Activated naive CD8-positive, alpha-beta T cell treated with anti-CD3 and anti-CD28 coated beads, Interleukin-2, amount 50 U/mL, for 16 hours (primary cell): Measurements from ENCODE around the gene CFAP54.
"Not testable (repeated sequence)": the region's sequence is repeated elsewhere in the genome, so short reads cannot be mapped to it uniquely, and the experiment has no call there.

Experiments used
- DNase-seq: peaks from one replicate; pipeline ENCODE4 v3.0.0-alpha.2; 2020; ENCODE audit warnings: low read depth, low spot score

The CFAP54 gene

DNA sequence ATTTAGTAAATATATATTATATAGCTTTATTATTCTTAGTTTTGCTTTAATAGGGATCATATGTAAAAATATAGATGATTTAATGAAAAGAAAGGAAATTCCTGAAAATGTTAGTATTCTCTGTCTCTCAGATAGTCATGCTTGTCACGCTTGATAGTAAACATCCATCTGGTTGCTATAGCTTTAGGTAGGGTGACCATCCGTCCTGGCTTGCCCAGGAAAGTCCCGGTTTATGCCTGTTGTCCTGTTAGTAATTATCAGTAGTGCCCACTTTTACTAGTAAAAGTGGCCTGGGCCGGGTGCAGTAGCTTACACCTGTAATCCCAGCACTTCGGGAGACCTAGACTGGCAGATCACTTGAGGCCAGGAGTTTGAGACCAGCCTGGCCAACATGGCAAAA is 23.8 kb downstream of the CFAP54 start:
- DNase-seq = no peak

DNA sequence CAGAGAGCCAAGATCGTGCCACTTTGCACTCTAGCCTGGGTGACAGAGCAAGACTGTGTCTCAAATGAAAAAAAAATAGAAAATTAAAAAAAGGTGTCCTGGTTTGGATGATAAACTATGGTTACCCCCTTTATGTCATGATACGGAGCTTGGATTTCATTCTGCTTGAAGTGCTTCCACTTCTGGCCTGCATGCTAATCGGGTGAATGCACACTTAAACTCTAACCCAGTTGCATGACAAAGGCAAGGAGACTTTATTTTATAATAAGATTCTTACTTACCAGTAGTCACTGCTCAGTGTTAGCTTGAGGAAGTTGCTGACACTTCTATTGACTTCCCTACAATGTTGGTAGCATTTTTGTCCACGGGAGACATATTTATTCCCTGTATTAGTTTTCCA is 24.3 kb downstream of the CFAP54 start:
- DNase-seq = no peak

DNA sequence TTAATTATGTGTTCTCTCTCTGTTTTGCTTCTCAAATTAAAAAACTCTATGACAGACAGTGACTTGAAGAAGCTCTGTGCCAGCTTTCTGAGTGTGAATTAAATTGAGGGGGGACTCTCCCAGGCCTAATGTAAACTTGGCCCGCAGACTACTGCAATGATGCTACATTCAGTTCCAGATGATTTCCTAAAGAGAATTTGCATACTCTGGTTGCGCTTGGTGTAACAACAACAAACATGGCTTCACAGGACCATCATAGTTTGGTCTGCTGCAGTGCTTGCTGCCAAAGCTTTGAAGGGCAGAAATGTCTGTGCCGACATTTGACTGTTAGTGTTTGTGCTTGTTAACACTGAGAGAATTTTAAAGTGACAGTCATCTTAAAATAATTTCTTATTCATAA is 25.0 kb downstream of the CFAP54 start:
- DNase-seq = no peak

DNA sequence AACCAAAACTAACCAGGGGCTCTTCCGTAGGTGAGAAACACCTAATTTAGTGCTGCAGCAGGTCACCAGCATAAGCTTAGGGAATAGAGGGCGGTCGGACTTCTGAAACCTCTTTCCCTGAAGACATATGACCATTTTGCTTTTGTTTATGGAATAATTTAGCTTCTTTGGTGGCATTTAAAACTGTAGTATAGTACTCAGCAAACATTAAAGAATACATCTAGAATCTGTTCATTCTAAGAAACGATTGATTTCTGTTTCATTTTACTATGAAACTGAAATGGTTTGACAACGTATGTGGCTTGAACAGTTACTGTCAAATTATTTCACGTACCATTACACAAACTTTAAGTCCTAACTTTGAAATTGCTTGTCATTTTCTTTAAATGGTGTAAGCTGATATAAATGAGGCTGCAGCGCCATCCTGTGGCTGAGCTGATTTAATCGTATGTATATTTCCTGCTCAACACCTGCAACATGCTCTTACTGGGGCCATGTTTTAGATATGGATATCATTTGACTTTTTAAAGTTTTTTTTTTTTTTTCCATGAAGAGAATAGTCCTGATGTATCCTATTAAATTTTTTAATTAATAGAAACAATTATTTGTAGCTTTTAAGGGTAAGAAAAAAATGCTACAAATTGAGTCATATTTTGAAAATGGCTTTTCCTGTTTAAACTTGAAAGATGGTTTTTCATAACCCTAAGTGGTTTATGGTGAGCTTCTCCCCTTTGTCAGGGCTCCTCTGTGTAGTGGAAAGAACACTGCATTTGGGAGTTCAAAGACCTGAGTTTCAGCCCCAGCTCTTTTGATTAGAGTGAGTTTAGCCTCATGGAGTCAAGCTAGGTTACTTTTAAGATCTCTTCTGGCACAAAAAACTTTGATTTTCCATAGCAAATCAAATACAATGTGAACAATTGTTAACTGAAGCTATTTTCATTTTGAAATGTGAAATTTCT is 27.4 kb downstream of the CFAP54 start:
- DNase-seq = peak; percentile 72

DNA sequence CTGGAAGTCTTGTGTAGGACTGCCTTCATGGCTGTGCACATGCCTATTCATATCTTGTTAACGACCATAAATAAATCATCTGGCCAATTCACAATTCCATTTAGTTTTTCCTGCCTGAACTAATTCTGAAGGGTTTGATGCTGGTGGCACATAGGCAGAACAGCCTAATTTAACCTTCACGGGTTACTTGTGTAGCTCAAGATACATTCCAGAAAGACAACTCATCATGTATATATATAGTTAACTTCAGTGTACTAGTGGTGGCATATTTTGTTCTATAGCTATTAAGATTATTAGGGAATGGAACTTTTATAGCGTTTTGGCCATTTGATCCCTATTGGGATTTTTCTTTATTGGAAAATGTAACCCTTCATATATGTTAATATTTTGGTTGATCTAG is 31.4 kb downstream of the CFAP54 start:
- no peak for DNase-seq

DNA sequence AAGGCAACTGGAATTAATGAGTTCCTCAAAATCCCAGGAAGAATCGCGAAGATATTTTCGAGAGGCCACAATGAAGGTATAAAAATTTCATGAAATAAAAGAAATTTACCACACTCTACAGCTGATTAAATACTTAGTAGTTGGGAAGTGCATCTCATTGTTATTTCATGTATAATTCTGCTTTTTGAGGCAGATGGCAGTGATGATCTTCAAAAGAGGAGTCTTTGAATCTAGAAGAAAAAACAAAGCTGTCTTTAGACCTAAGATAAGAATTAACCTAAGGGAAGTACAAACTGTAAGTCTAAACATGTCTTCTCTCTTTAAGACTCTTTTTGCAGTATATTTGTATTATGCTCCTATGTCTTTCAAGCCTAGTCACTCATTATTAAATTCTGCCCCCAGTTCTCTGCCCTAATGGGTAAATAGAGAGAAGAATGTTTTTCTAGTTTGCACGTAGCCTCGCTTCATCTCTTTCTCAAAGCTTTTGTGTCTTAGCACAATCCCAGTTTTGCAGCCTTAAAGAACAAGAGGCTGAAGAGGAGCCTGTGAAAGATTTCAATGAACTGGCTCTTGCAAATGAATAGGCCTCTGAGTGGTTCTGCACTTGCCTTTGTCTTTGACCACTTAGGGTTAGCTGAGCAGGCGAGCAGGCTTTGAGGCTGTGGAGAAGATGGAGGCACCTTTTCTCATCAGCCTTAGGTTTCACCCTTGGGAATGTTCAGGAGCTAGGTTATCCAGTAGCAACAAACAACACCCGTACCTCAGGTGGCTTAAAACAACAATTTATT is 32.7 kb downstream of the CFAP54 start:
- no peak for DNase-seq

DNA sequence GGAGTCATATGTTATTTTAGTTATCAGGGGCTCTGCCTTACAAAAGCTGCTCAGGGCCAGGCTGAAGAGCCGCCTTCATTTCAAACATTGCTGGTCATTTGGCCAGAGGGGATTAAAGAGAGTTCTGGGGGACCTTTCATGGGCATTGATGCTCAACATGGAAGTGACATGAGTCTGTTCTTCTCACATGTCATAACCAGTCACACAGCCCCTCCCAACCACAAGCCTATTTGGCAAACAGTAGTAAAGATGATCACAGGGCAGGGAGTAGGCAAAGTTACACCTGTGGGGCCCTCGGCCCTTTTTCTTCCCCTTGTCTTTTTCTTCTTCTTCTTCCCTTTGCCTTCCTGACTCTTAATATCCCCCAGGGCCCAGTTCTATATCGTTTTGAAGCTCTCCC is 33.3 kb downstream of the CFAP54 start:
- DNase-seq = no peak

DNA sequence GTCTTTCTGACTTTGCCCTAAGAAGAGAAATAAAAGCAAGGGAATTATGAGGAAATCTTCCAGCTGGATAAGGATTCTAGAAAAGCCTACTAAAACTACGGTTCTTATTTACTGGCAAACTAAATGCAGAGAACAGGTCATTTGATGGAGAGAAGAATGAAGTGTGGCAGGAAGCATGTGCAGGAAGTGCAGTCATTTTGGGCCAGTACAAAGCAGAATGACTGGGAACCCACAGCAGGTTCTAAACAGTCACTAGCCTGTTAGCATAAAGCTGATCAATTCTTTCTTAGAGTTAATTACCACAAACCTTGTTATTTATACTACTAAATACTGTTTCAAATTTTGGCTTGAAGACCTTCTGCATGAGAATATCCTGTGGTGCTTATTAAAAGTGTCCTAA is 36.7 kb downstream of the CFAP54 start:
- DNase-seq = no peak

DNA sequence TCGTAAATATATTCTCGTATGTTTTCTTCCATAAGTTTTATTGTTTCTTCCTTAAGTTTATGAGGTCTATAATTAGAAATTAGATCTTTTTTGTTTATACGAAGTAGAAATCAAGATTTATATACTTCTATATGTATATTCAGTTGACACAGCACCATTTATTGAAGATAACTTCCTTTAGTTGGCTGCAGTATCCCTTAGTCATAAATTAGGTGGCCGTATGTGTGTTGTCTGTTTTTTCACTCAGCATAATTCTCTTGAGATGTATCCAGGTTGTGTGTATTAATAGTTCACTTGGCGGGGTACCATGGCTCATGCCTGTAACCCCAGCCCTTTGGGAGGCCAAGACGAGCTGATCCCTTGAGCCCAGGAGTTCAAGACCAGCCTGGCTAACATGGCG is 40.5 kb downstream of the CFAP54 start:
- DNase-seq = no peak

DNA sequence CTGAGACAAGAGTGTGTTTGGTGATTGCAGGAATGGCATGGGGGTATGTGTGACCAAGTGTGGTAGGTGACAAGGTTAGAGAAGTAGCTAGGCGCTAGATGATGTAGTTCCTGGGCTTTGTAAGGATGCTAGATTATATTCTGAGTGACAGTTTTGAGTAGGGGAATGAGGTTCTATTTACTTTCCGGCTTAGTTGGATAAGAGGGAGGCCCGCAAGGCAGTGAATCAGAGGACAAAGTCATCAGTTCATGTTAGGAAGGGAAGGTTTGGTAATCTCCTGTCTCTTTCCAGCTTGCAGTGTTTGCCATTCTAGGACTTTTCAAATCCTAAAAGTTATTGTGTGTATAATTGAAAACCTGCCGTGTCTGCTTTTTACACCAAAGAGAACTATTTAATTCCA is 45.0 kb downstream of the CFAP54 start:
- DNase-seq = no peak

DNA sequence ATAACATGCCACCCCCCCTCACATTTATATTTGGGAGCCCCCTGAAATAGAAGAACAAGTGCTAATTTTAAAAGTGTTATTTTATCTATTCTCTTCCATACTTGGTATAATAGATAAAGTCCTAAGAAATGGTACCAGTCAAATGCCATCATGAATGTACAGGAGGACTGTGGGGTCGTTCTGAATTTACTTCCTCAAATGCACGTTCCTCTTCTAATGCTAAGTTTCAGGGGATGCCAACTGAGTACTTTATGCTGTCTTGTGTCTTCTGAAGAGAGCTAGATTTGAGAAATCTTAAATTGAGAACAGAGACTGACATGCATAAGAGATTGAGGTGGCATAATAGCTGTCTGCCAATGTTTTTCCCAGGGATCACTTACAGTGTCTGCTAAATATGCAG is 59.0 kb downstream of the CFAP54 start:
- no peak for DNase-seq

DNA sequence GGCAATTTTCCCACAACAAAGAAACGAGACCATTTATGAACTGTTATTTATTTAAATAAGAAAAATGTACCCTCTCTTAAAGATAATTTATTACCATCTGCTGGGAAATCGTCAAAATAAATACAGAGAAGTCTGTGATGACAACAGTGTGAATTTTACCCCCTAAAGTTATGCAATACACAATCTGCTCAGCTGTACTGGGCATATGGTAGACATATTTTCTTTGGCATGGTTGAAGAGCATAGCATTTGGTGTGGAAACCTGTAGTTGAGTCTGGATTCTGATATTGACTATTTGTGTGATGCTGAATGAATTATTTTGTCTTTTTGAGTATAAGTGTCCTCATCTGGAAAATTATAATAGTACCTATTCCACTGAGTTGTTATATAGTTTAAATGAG is 60.0 kb downstream of the CFAP54 start:
- DNase-seq = no peak

DNA sequence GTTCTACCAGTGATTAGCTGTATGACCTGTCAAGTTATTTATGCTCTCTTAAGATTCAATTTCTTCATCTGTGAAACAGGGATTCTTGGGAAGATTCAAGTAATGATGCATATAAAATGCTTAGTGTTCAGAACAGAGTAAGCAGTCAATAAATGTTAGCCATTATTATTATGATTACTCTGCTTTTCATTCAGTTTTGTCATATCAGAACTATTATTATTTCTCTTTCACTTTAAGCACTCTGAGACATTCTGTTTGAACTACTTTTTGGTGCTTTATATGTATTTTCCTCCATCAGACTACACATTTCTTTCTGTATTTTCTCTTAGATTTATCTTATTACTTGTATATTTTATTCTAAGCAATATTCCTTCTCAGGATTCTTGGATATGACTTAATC is 81.2 kb downstream of the CFAP54 start:
- no peak for DNase-seq

DNA sequence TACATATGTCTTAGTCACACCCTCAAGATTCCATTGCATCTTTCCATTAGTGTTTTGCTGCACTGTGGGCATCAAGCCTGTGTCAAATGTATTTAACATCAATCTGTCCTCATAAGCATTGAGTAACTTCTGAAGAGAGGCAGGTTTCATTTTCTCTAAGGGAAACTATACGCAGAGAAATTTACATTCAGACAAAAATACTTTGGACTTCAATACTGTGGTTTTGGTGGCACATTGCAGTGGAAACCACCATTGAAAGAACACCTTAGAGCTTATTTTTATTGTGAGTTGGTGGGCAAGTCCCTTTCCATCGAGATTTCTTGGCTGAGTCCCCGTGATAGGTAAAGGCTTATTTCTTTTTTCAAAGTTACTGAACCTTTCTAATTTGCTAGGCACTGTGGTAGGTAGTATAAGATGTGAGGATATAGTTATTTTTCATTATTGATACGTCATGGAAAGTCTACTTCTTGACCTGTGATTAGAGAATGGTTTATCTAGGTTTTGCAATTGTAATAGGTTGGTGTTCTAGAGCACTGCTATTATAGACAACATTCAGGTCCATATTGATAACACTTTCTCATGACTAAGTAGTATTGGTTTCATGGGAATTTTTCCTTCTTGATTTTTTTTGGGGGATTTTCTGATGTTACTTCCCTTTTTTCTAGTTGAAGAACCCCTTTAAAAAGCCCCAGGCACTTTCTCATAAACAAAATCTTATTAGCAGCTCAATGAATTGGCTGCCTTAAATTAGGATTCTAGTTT is 81.9 kb downstream of the CFAP54 start:
- DNase-seq = no peak

DNA sequence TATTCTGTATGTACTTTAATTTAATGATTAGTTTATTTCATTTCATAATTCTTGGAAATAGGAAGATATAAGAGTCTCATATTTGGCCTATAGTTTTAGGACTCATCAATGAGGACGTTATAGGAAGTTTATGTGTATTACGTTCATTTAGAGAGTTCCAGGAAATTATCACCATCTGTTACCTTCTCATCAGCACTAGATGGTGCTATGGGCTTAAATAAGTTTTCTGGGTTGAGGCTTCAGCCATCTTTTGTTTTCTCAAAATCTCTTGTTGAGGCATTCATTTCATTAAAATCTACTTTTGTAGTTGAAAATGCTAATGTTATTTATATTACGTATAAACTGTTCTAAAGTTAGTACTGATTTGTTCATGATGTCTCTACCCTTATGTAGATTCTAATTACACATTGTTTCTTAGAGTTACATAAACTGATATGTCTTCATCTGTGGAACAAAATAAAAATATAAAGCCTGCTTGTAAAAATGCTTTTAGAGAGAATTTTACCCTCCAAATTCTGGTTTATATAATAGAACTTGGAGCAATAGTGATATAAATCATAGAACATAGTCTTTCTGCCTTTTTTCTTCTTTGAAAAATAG is 89.2 kb downstream of the CFAP54 start:
- no peak for DNase-seq

DNA sequence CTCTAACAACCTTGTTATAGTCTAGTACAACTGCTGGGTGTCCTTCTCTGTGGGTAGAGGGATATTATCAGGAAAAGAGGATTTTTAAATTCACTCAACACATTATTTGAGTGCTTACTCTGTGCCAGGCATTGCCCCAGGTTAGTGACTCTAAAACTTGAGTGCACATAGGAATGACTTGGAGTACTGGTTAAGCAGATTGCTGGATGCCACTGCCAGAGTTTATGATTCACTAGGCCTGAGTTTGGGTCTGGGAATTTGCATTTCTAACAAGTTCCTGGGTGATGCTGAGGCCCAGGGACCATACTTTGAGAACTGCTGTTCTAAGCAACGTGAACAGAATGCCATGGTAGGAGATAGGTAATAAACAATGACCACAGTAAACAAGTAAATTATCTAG is 96.6 kb downstream of the CFAP54 start:
- no peak for DNase-seq

DNA sequence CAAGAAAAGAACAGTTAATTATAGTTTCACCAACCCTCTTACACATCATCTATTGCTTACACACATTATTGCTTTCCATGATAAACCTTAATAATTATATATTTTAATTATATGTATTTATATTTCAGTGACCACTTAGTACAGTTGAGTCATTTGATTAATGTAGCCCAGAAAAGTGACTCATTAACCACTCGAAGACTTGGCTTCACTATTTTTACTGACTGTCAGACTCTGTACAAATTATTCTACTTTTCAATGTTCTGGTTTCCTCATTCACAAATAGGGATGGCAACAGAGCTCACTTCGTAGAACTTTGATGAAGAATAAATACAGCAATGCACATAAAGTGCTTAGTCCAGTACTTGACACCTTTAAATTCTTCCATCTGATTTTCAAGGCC is 98.3 kb downstream of the CFAP54 start:
- no peak for DNase-seq

DNA sequence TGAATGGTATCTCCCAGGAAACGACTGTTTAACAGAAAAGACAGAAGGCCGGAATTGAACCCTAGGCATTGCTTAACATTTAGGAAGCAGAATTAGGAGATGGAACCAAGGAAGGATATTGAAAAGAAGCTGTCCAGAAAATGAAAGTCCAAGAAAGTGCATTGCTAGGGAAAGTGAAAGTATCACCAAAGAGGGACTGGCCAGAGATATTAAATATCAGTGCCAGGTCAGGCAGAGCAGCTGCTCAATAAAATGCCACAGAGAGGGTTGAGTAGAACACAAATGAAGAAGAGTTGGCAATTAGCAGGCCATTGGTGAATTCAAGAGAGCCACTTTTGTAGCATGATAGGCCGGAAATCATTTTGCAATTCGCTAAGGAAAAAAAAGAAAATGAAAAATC is 101.6 kb downstream of the CFAP54 start:
- DNase-seq = no peak

DNA sequence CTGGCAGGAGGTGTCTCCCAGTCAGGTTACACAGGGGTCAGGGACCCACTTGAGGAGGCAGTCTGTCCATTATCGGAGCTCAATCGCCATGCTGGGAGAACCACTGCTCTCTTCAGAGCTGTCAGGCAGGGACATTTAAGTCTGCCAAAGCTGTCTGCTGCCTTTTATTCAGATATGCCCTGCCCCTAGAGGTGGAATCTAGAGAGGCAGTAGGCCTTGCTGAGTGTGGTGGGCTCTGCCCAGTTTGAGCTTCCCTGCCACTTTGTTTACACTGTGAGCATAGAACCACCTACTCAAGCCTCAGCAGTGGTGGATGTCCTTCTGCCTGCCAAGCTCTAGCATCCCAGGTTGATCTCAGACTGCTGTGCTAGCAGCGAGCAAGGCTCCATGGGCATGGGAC is 115.0 kb downstream of the CFAP54 start:
- not testable (repeated sequence) for DNase-seq

DNA sequence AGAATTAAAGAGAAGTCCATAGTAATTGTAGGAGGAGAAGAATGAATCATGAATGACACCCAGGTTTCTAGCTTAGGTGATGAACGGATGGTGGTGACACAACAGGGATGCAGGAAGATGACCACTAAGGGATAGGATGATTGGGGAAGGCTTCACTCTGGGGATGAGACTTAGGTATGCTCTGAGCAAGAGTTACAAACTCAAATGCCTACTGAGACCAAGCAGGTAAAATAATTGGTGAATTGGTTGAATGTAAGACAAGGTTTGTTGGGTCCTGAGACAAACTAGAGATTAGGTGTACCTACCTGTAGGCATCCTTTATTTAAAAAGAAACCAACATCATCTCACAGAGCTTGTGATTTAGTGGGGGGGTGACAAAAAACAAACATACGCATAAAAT is 116.3 kb downstream of the CFAP54 start:
- DNase-seq = no peak

DNA sequence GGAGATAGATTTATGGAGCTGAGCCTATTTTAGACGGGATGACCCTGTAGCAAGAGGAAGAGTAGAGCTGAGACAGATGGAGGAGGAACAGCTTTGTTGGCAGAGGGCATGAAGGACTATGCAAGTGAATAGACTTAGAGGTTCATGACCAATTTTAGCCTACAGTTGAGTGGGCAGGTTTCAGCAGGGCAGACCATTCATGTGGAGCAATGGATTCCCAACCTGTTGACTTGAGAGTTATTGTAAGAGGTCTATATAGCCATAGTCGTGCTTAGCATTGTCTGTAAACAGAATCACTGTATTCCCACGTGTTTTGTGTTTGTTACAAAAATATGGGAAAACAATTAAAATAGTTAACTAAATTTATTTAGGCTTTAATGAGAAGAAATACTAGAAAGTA is 116.8 kb downstream of the CFAP54 start:
- DNase-seq = no peak

DNA sequence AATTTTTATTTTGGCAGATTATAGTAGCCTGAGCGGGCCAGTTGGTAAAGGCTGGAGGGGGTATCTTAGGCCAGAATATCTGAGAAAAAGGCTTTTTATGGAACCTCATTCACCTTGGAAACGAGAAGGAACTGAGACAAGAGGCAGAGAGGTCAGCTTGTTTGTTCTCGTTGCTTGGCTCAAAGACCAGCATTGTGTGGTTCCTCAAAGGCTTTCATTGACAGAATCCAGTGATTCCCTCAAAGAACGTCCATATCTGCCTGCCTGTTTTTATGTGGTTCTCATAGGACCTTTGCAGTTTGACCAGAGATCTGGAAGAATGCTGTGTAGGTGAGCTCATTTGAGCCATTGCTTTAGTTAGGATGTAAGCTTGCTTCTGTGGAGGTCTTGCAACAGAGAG is 117.3 kb downstream of the CFAP54 start:
- DNase-seq = no peak
